Measurements from ENCODE around the gene ATE1.

The ATE1 gene

GRCh38 chr10:121698336-121698735 is 229.5 kb downstream of the ATE1 start:
- no peak for DNase-seq (ENCODE audit: low spot score)

- peak; percentile 54 for DNase-seq (ENCODE audit: low spot score)
Observed at GRCh38 chr10:121696854-121697253, 231.0 kb downstream of the ATE1 start.

- no peak for DNase-seq (ENCODE audit: low spot score)
Observed at GRCh38 chr10:121695731-121696464, 231.9 kb downstream of the ATE1 start.

GRCh38 chr10:121694966-121695643 is 232.7 kb downstream of the ATE1 start:
- DNase-seq (ENCODE audit: low spot score): peak; percentile 99

- no peak for DNase-seq (ENCODE audit: low spot score)
Observed at GRCh38 chr10:121694327-121694965, 233.4 kb downstream of the ATE1 start.

- no peak for DNase-seq (ENCODE audit: low spot score)
Observed at GRCh38 chr10:121692626-121693025, 235.2 kb downstream of the ATE1 start.

- no peak for DNase-seq (ENCODE audit: low spot score)
Observed at GRCh38 chr10:121690970-121691369, 236.9 kb downstream of the ATE1 start.

Small RNAs within 50 kb of the gene (small RNA-seq; reads per million reads assigned to genes)
- 0 reads per million in 2 experiments for gene RF00019
- gene RF02219: 0 reads per million in 2 experiments
